GM10266 (cell line): ENCODE measurements around the gene IGSF22.

Experiments used
- DNase-seq: peaks from one replicate; pipeline ENCODE4 v3.0.0; 2012; ENCODE audit errors: extremely low spot score
- CTCF ChIP-seq: IDR thresholded peaks from 2 replicates; pipeline ENCODE4 v1.5.1; 2012; ENCODE audit warnings: mild to moderate bottlenecking, low read depth; ENCODE audit not compliant: control insufficient read depth, insufficient read depth; ENCODE audit errors: missing control alignments

IGSF22 gene

GRCh38 chr11:18726040-18726439 lies at the start of gene IGSF22:
TSS of gene IGSF22 (minus strand) at chr11:18726188. CDS start at chr11:18724236, 1,952 bp downstream.
- TF ChIP-seq CTCF, result no peak
- no peak for DNase-seq

GRCh38 chr11:18774801-18775200 lies 48.8 kb upstream of the IGSF22 start:
- no peak for DNase-seq

GRCh38 chr11:18773681-18774080 lies 47.7 kb upstream of the IGSF22 start:
- DNase-seq, result no peak
- TF ChIP-seq CTCF, result no peak

More at GRCh38 chr11:18774801-18775200, 48.8 kb upstream of the IGSF22 start:
- TF ChIP-seq CTCF, result no peak

- no peak for TF ChIP-seq CTCF
- no peak for DNase-seq
Observed at GRCh38 chr11:18773104-18773503, 47.1 kb upstream of the IGSF22 start.

GRCh38 chr11:18772211-18772610 lies 46.2 kb upstream of the IGSF22 start:
- TF ChIP-seq CTCF, result no peak
- no peak for DNase-seq

- no peak for TF ChIP-seq CTCF
- no peak for DNase-seq
Observed at GRCh38 chr11:18771266-18772035, 45.5 kb upstream of the IGSF22 start.

- DNase-seq, result no peak
- no peak for TF ChIP-seq CTCF
Observed at GRCh38 chr11:18770479-18771125, 44.6 kb upstream of the IGSF22 start.
